ENCODE data around the gene FBXO48. TPM values are rescaled to one million over a fixed set of nuclear protein-coding genes. Genes with fewer than 3 reads are reported as not detected.

The FBXO48 gene
- total and polyA plus RNA-seq, 4 donors, result 0.52 to 1.9 (median 0.96) TPM

DNA sequence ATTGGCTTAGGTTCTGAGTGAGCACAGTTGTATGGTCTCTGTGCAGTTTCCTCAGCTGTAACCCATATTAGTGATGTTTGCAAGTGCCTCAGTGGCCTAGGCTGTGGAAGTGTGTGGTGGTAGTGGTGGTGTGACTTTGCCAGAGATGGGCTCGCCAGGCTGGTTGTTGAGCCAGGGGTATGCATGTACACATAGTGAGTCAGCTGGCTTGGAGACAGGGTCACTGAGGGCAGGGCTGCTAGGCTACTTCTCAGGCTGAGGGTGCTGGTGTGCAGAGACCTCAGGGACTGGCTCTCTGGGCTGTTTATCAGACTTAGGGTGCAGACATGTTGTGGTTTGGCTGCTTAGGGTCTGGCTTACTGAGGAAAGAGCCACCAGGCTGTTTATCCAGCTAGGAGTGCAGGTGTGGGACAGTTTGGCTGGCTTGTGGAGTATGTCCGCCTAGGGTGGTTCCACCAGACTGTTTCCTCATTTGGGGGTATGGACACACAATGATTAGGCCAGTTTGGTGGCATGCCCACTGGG is 15.3 kb upstream of the FBXO48 start:
- H3K9me3 ChIP-seq (ENCODE audit: control insufficient read depth in 4 of 4, insufficient read depth in 3 of 4, low read length in 3 of 4), result no peaks in the 10 kb centered on the region
- no peak overlapping the region for H3K9ac ChIP-seq (ENCODE audit: insufficient read depth in 1 of 2, low read length in 2 of 2)
- no peak for DNase-seq
- ATAC-seq (ENCODE audit: insufficient read depth, low FRiP score), result no peak
- H3K4me3 ChIP-seq, result no peak overlapping the region
- TF ChIP-seq, protein P1, sequence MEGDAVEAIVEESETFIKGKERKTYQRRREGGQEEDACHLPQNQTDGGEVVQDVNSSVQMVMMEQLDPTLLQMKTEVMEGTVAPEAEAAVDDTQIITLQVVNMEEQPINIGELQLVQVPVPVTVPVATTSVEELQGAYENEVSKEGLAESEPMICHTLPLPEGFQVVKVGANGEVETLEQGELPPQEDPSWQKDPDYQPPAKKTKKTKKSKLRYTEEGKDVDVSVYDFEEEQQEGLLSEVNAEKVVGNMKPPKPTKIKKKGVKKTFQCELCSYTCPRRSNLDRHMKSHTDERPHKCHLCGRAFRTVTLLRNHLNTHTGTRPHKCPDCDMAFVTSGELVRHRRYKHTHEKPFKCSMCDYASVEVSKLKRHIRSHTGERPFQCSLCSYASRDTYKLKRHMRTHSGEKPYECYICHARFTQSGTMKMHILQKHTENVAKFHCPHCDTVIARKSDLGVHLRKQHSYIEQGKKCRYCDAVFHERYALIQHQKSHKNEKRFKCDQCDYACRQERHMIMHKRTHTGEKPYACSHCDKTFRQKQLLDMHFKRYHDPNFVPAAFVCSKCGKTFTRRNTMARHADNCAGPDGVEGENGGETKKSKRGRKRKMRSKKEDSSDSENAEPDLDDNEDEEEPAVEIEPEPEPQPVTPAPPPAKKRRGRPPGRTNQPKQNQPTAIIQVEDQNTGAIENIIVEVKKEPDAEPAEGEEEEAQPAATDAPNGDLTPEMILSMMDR (IDR thresholded peaks at IDR 0.05; ENCODE audit: control extremely low read depth, extremely low read depth), result no peak
- WGBS, 2 donors, result 91 to 93% methylated on average over 2 of the region's 2 CpGs
- H3K27me3 ChIP-seq (ENCODE audit: control insufficient read depth in 3 of 3, insufficient read depth in 3 of 3, low read length in 2 of 3), result no peaks in the 10 kb centered on the region
- H3K27ac ChIP-seq (ENCODE audit: low read depth in 1 of 2, low read length in 1 of 2), result no peak overlapping the region
- H3K4me1 ChIP-seq (ENCODE audit: control insufficient read depth in 5 of 5, insufficient read depth in 5 of 5, low read length in 5 of 5), result no peaks in the 10 kb centered on the region
- no peaks in the 10 kb centered on the region for H3K36me3 ChIP-seq (ENCODE audit: control insufficient read depth in 4 of 4, insufficient read depth in 4 of 4, low read length in 4 of 4)

DNA sequence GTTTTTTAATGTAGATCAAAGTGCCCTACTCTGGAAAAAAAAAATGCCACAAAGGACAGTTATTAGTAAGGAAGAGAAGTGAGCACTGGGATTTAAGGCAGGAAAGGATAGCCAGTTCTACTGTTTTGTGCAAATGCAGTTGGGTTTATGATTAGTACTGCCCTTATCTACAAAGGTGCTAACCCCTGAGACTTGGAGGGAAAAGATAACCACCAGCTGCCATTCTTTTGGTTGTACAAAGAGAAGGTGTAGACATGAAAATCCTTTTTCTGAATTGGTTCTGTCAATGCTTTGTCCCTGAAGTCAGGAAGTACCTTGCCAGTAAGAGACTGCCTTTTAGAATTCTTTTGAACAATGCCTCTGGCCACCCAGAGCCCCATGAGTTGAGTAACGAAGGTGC is 11.6 kb upstream of the FBXO48 start:
- no peaks in the 10 kb centered on the region for H3K9me3 ChIP-seq (ENCODE audit: control insufficient read depth in 4 of 4, insufficient read depth in 3 of 4, low read length in 3 of 4)
- ATAC-seq (ENCODE audit: insufficient read depth, low FRiP score) (no peak), DNase-seq (no peak)
- no peaks in the 10 kb centered on the region for H3K27me3 ChIP-seq (ENCODE audit: control insufficient read depth in 3 of 3, insufficient read depth in 3 of 3, low read length in 2 of 3)
- H3K4me1 ChIP-seq (ENCODE audit: control insufficient read depth in 5 of 5, insufficient read depth in 5 of 5, low read length in 5 of 5), result no peaks in the 10 kb centered on the region
- no peak overlapping the region for H3K9ac ChIP-seq (ENCODE audit: insufficient read depth in 1 of 2, low read length in 2 of 2)
- H3K4me3 ChIP-seq, result no peak overlapping the region
- no peak overlapping the region for H3K27ac ChIP-seq (ENCODE audit: low read depth in 1 of 2, low read length in 1 of 2)
- TF ChIP-seq, protein P1 (IDR thresholded peaks at IDR 0.05; ENCODE audit: control extremely low read depth, extremely low read depth), result no peak
- whole genome bisulfite sequencing, 2 donors, result 96 to 97% methylated on average over 1 of the region's 1 CpG
- no peaks in the 10 kb centered on the region for H3K36me3 ChIP-seq (ENCODE audit: control insufficient read depth in 4 of 4, insufficient read depth in 4 of 4, low read length in 4 of 4)

DNA sequence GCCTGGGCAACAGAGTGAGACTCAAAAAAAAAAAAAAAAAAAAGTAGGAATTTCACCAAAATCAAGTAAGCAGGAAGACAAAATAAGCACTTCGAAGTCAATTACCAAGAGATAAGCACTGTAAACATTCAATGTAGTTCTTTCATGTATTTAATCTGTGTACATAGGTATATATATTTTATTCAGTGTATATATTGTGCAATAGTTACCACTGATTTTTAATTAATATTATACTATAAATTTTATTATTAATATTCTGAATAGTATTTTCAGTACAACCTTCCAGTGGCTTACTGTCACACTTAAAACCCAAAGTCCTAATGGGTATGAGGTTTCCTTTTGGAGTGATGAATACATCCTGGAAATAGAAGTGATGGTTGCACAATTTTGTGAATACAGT is 9.4 kb upstream of the FBXO48 start:
- H3K36me3 ChIP-seq (ENCODE audit: control insufficient read depth in 4 of 4, insufficient read depth in 4 of 4, low read length in 4 of 4), result no peaks in the 10 kb centered on the region
- DNase-seq (no peak), ATAC-seq (ENCODE audit: insufficient read depth, low FRiP score) (no peak)
- H3K4me3 ChIP-seq, result no peak overlapping the region
- H3K27me3 ChIP-seq (ENCODE audit: control insufficient read depth in 3 of 3, insufficient read depth in 3 of 3, low read length in 2 of 3), result no peaks in the 10 kb centered on the region
- no peaks in the 10 kb centered on the region for H3K4me1 ChIP-seq (ENCODE audit: control insufficient read depth in 5 of 5, insufficient read depth in 5 of 5, low read length in 5 of 5)
- H3K27ac ChIP-seq (ENCODE audit: low read depth in 1 of 2, low read length in 1 of 2), result no peak overlapping the region
- no peaks in the 10 kb centered on the region for H3K9me3 ChIP-seq (ENCODE audit: control insufficient read depth in 4 of 4, insufficient read depth in 3 of 4, low read length in 3 of 4)
- H3K9ac ChIP-seq (ENCODE audit: insufficient read depth in 1 of 2, low read length in 2 of 2), result no peak overlapping the region
- WGBS, 2 donors, result 82 to 95% methylated on average over 1 of the region's 1 CpG
- TF ChIP-seq, protein P1 (IDR thresholded peaks at IDR 0.05; ENCODE audit: control extremely low read depth, extremely low read depth), result no peak

DNA sequence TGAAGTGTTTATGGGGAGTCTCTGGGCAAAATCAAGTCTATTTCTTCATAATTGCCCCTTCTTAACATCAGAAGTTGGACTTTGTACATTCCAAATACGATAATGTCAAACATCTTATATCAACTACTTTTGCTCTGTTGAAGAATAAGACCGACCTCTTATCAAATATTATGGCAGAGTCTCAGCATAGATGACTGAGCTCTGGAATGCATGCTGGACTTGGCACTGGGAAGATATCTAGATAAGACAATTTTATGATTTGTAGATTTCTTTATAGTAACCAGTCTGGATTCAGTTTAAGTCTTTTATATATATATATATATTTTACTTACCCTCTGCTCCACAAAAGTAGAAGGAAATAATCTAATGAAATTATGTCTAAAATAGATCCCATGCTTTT is 8.5 kb upstream of the FBXO48 start:
- TF ChIP-seq, protein P1 (IDR thresholded peaks at IDR 0.05; ENCODE audit: control extremely low read depth, extremely low read depth), result no peak
- 69 to 81% methylated on average over 2 of the region's 2 CpGs for WGBS, 2 donors

More for the DNA sequence above, 8.5 kb upstream of the FBXO48 start:
- no peaks in the 10 kb centered on the region for H3K9me3 ChIP-seq (ENCODE audit: control insufficient read depth in 4 of 4, insufficient read depth in 3 of 4, low read length in 3 of 4)
- no peak for DNase-seq
- no peaks in the 10 kb centered on the region for H3K27me3 ChIP-seq (ENCODE audit: control insufficient read depth in 3 of 3, insufficient read depth in 3 of 3, low read length in 2 of 3)
- no peaks in the 10 kb centered on the region for H3K36me3 ChIP-seq (ENCODE audit: control insufficient read depth in 4 of 4, insufficient read depth in 4 of 4, low read length in 4 of 4)
- H3K27ac ChIP-seq (ENCODE audit: low read depth in 1 of 2, low read length in 1 of 2), result no peak overlapping the region
- H3K4me1 ChIP-seq (ENCODE audit: control insufficient read depth in 5 of 5, insufficient read depth in 5 of 5, low read length in 5 of 5), result no peaks in the 10 kb centered on the region
- H3K4me3 ChIP-seq, result no peak overlapping the region
- ATAC-seq (ENCODE audit: insufficient read depth, low FRiP score), result no peak
- no peak overlapping the region for H3K9ac ChIP-seq (ENCODE audit: insufficient read depth in 1 of 2, low read length in 2 of 2)

Measured in lung (tissue), 12 donors.